Measurements from ENCODE around the gene ZFTA. TPM values are rescaled to one million over a fixed set of nuclear protein-coding genes. Genes with fewer than 3 reads are reported as not detected.

The ZFTA gene
- total and polyA plus RNA-seq, 2 experiments from 2014 or later, result 8.3 to 36.6 TPM

- Histone ChIP-seq H3F3A (replicated peaks; ENCODE audit: low read depth) (peaks cover 14% of the 10 kb centered on the region), H3K36me3 (ENCODE audit: insufficient read depth) (no peaks in the 10 kb centered on the region), H3K4me2 (peak overlapping the region; percentile 98), H3K27ac (ENCODE audit: low read depth) (no peak overlapping the region), H3K9me2 (ENCODE audit: insufficient read depth) (no peaks in the 10 kb centered on the region), H3K4me3 (peak overlapping the region; percentile 88), H3K79me2 (replicated peaks; ENCODE audit: insufficient read depth) (peaks cover 35% of the 10 kb centered on the region), H4K20me1 (replicated peaks; ENCODE audit: insufficient read depth) (peaks cover 12% of the 10 kb centered on the region), H3K4me1 (ENCODE audit: insufficient read depth) (peaks cover 37% of the 10 kb centered on the region), H2AFZ (no peak overlapping the region), H3K27me3 (ENCODE audit: insufficient read depth) (peaks cover 26% of the 10 kb centered on the region)
- H3K36me3 Mint-ChIP-seq (ENCODE audit: low read depth), result peaks cover 14% of the 10 kb centered on the region; the same call in 2 of the 3 replicates
- peak overlapping the region; percentile 91 for H3K4me3 Mint-ChIP-seq
- TF ChIP-seq EZH2 (IDR thresholded peaks at IDR 0.05; ENCODE audit: low read depth, unreplicated experiment) (no peak), ZNF331 (CRISPR knock-in tag; IDR thresholded peaks at IDR 0.05; ENCODE audit: low read depth) (no peak), CTCF (conservative IDR thresholded peaks at IDR 0.05; ENCODE audit: low read depth in 2 of 2) (no peak), CREB1 (CRISPR knock-in tag; IDR thresholded peaks at IDR 0.05; ENCODE audit: low read depth) (no peak), STAT1 (IDR thresholded peaks at IDR 0.05; ENCODE audit: unreplicated experiment) (no peak), ZNF114 (CRISPR knock-in tag; IDR thresholded peaks at IDR 0.05) (no peak), ETS1 (IDR thresholded peaks at IDR 0.05) (no peak), EZH2phosphoT487 (IDR thresholded peaks at IDR 0.05; ENCODE audit: unreplicated experiment) (no peak), NANOG (IDR thresholded peaks at IDR 0.05; ENCODE audit: borderline replicate concordance) (no peak), REST (IDR thresholded peaks at IDR 0.05; ENCODE audit: unreplicated experiment) (no peak), POLR2AphosphoS5 (IDR thresholded peaks at IDR 0.05; ENCODE audit: low read depth) (no peak), JUNB (IDR thresholded peaks at IDR 0.05; ENCODE audit: unreplicated experiment) (no peak), ZNF462 (CRISPR knock-in tag; IDR thresholded peaks at IDR 0.05) (no peak)
- H3K9me3 Mint-ChIP-seq, result peaks cover 3% of the 10 kb centered on the region; the same call in 1 of the 3 replicates
- peak overlapping the region; percentile 95; the same call in 1 of the 2 replicates for H3K27ac Mint-ChIP-seq
- ATAC-seq (no peak), DNase-seq (ENCODE audit: low spot score) (no peak)
- H3K4me1 Mint-ChIP-seq, result peaks cover 37% of the 10 kb centered on the region
- H3K27me3 Mint-ChIP-seq (ENCODE audit: insufficient read depth, low read depth, poor library complexity), result peaks cover 37% of the 10 kb centered on the region
Observed at GRCh38 chr11:63767267-63767564, 1.4 kb downstream of the ZFTA start.

Measured in GM23338 (cell line).